ENCODE measurements around the gene DLG2. TPM values are rescaled to one million over a fixed set of nuclear protein-coding genes. Genes with fewer than 3 reads are reported as not detected.

The DLG2 gene
- total and polyA plus RNA-seq, 2 of the 8 experiments (the other 6 are each of a cell fraction or from before 2014, with no cell fraction given) = 1.7 to 14.3 TPM

DNA sequence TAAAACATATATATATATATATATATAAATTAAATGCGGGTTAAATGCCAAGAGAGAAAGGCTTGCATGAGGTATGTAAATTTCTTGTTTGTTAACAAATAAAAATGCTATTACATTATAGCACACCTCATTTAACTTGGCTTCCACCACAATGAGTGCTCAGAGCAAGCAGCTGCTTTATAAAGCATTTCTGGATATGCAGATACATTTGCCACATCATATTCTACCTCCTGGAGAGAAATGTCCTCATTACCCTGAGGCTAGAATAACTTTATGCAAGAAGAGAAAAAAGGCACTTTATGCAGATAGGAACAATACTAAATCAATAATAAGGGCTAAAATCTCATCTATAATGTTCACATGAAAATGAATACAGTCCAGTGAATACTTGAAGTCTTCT lies 2159.3 kb downstream of the DLG2 start (continued):
- TF ChIP-seq ATF2 (IDR thresholded peaks at IDR 0.05; ENCODE audit: low read length) (no peak), ZNF274 (IDR thresholded peaks at IDR 0.05; ENCODE audit: borderline replicate concordance, extremely low read depth, low read length) (no peak), NANOG (IDR thresholded peaks at IDR 0.05; ENCODE audit: insufficient read depth, low read depth, low read length, poor library complexity, severe bottlenecking) (no peak), EP300 (IDR thresholded peaks at IDR 0.05; ENCODE audit: borderline replicate concordance in 1 of 2, low read depth in 2 of 2, low read length in 2 of 2) (no peak), KDM5A (IDR thresholded peaks at IDR 0.05; ENCODE audit: low read length) (no peak), TEAD4 (IDR thresholded peaks at IDR 0.05; ENCODE audit: low read depth, low read length) (no peak), YY1 (IDR thresholded peaks at IDR 0.05; ENCODE audit: low read depth, low read length) (no peak), E2F6 (IDR thresholded peaks at IDR 0.05) (no peak), TAF7 (optimal IDR thresholded peaks at IDR 0.05; ENCODE audit: borderline replicate concordance, low read depth, low read length) (no peak), EGR1 (IDR thresholded peaks at IDR 0.05; ENCODE audit: borderline replicate concordance, low read depth, low read length) (no peak)
